HepG2 (cell line): ENCODE results near the gene IPO13. TPM values are rescaled to one million over a fixed set of nuclear protein-coding genes. Genes with fewer than 3 reads are reported as not detected.
A peak's percentile ranks its signal among the peaks of the same experiment; 100 is the strongest.

Experiments used
- ESRRA ChIP-seq: sonication (generic); formaldehyde crosslinking; IDR thresholded peaks from 2 replicates; pipeline ENCODE4 v1.5.1; 2020; ENCODE audit warnings: mild to moderate bottlenecking, low read depth, missing genetic modification reagents
- KMT2A ChIP-seq: sonication (generic); formaldehyde crosslinking; IDR thresholded peaks from 2 replicates; pipeline ENCODE4 v1.4.0; 2020; ENCODE audit warnings: missing genetic modification reagents
- MAFK ChIP-seq, 2 experiments: IDR thresholded peaks in 1 of 2; conservative IDR thresholded peaks in 1 of 2; 2 replicates each; pipeline ENCODE4 v1.6.1; 2011; ENCODE audit warnings: improper control_type of control experiment in 2 of 2, low read length in 2 of 2
- MBNL3 ChIP-seq: fragments of 250-450 bp; sonication (Bioruptor Pico); conservative IDR thresholded peaks from 2 replicates; pipeline ENCODE4 v1.8.0; 2022; ENCODE audit warnings: mild to moderate bottlenecking, inconsistent platforms
- MYPOP ChIP-seq: sonication (generic); formaldehyde crosslinking; IDR thresholded peaks from 2 replicates; pipeline ENCODE4 v1.8.1; 2023; ENCODE audit warnings: mild to moderate bottlenecking, moderate library complexity, missing genetic modification reagents
- ONECUT2 ChIP-seq: sonication (generic); formaldehyde crosslinking; IDR thresholded peaks from 2 replicates; pipeline ENCODE4 v1.4.0; 2020; ENCODE audit warnings: missing genetic modification reagents
- PRDM10 ChIP-seq: sonication (generic); formaldehyde crosslinking; IDR thresholded peaks from 2 replicates; pipeline ENCODE4 v1.4.0; 2020; ENCODE audit warnings: low read depth, missing genetic modification reagents
- STAG1 ChIP-seq: sonication (generic); formaldehyde crosslinking; IDR thresholded peaks from 2 replicates; pipeline ENCODE4 v1.4.0; 2020; ENCODE audit warnings: missing genetic modification reagents
- THYN1 ChIP-seq: sonication (generic); formaldehyde crosslinking; IDR thresholded peaks from 2 replicates; pipeline ENCODE4 v1.8.1; 2023; ENCODE audit warnings: low read depth, mild to moderate bottlenecking, moderate library complexity, missing genetic modification reagents, borderline replicate concordance
- TMF1 ChIP-seq: sonication (generic); formaldehyde crosslinking; IDR thresholded peaks from 2 replicates; pipeline ENCODE4 v1.8.1; 2022; ENCODE audit warnings: low read depth, missing genetic modification reagents
- TRIM22 ChIP-seq: fragments of 450-650 bp; IDR thresholded peaks from 2 replicates; pipeline ENCODE4 v1.6.1; 2017
- XRCC5 ChIP-seq: fragments of 200-400 bp; formaldehyde crosslinking; optimal IDR thresholded peaks from 2 replicates; pipeline ENCODE3; 2017; ENCODE audit warnings: mild to moderate bottlenecking, low read length
- ZBTB7B ChIP-seq: sonication (generic); formaldehyde crosslinking; IDR thresholded peaks from 2 replicates; pipeline ENCODE4 v1.4.0; 2020; ENCODE audit warnings: missing genetic modification reagents
- ZNF282 ChIP-seq: fragments of 450-650 bp; IDR thresholded peaks from 2 replicates; pipeline ENCODE4 v1.6.1; 2018; ENCODE audit not compliant: partially characterized antibody
- ZNF691 ChIP-seq: sonication (generic); formaldehyde crosslinking; IDR thresholded peaks from 2 replicates; pipeline ENCODE4 v1.4.0; 2020; ENCODE audit warnings: missing genetic modification reagents, low read depth, mild to moderate bottlenecking, borderline replicate concordance
- ZNF740 ChIP-seq: sonication (generic); formaldehyde crosslinking; IDR thresholded peaks from 2 replicates; pipeline ENCODE4 v1.4.0; 2020; ENCODE audit warnings: missing genetic modification reagents
- ZNF768 ChIP-seq: sonication (generic); formaldehyde crosslinking; IDR thresholded peaks from 2 replicates; pipeline ENCODE4 v1.4.0; 2020; ENCODE audit warnings: missing genetic modification reagents
- polyA plus RNA-seq, 8 experiments: library from polyadenylated mRNA; depleted of rRNA in 3 of 8; stranded (reverse) in 7 of 8; unstranded in 1 of 8; fragments of >200 nt; fragmentation: Illumina TruSeq in 4 of 8; extraction: Trizol in 4 of 8; gene quantifications; 2 replicates each; pipeline versions ENCODE4 v1.2.1 to v1.2.3, GENCODE V29; 2011 to 2016; ENCODE audit warnings: low read depth in 4 of 8, missing spikeins in 1 of 8, mixed read lengths in 1 of 8; ENCODE audit not compliant: insufficient read depth in 1 of 8
- total RNA-seq, 5 experiments: library from RNA; depleted of rRNA; stranded (reverse); fragments of >200 nt; fragmentation: Illumina TruSeq; extraction: Trizol; gene quantifications; 2 replicates each; pipeline ENCODE4 v1.2.3, GENCODE V29; 2016; ENCODE audit warnings: low read depth in 1 of 5

IPO13 gene
- total and polyA plus RNA-seq, 2 of the 13 experiments (the other 11 are each of a cell fraction or from before 2014, with no cell fraction given) = 12.9 to 15.6 TPM

GRCh38 chr1:43969746-43970466 lies 23.2 kb downstream of the IPO13 start, which contains the start of gene DPH2 (continued):
- no peak for TF ChIP-seq ZNF282
- no peak for TF ChIP-seq ESRRA (CRISPR knock-in tag)
- TF ChIP-seq ZNF691 (CRISPR knock-in tag) = no peak
- TF ChIP-seq TMF1 (CRISPR knock-in tag) = no peak
- no peak for TF ChIP-seq THYN1 (CRISPR knock-in tag)
- no peak for TF ChIP-seq MBNL3 (CRISPR knock-in tag)
- 0 out of 2 replicates have a peak, but pooled peaks have one; percentile 26 for TF ChIP-seq MYPOP (CRISPR knock-in tag)
- TF ChIP-seq ONECUT2 (CRISPR knock-in tag) = no peak
- TF ChIP-seq ZNF768 (CRISPR knock-in tag) = no peak
- TF ChIP-seq MAFK (conservative IDR thresholded peaks at IDR 0.05 in 1 of 2, IDR thresholded peaks at IDR 0.05 in 1 of 2; ENCODE audit: low read length in 2 of 2) = no peak
- TF ChIP-seq ZBTB7B (CRISPR knock-in tag) = no peak
- 0 out of 2 replicates have a peak, but pooled peaks have one; percentile 38 for TF ChIP-seq KMT2A (CRISPR knock-in tag)
- TF ChIP-seq PRDM10 (CRISPR knock-in tag) = no peak
- TF ChIP-seq XRCC5 = peak; percentile 10
- no peak for TF ChIP-seq TRIM22
- TF ChIP-seq STAG1 = no peak
- no peak for TF ChIP-seq ZNF740 (CRISPR knock-in tag)
